Activated CD8-positive, alpha-beta T cell treated with anti-CD3 and anti-CD28 coated beads for 36 hours (primary cell): Measurements from ENCODE around the gene PNRC1. TPM values are rescaled to one million over a fixed set of nuclear protein-coding genes. Genes with fewer than 3 reads are reported as not detected.

Experiments
- ATAC-seq: fragments of 200-7000 bp; cut with Tn5 transposase; one replicate; pipeline ENCODE4 v1.10.0; 2021; ENCODE audit warnings: mild to moderate bottlenecking, moderate library complexity
- CTCF ChIA-PET: fragments of 350-600 bp; sonication (Branson Sonifier 250); formaldehyde crosslinking; loops from one replicate; lab custom pipeline; 2021; ENCODE audit warnings: antibody characterized with exemption; lab: Charles Lee
- POLR2A ChIA-PET: fragments of 350-600 bp; sonication (Branson Sonifier 250); formaldehyde crosslinking; loops from one replicate; lab custom pipeline; 2021; ENCODE audit warnings: antibody characterized with exemption; lab: Charles Lee
- DNase-seq: peaks from one replicate; pipeline ENCODE4 v3.0.0-alpha.2; 2020
- H3K27ac Mint-ChIP-seq: one replicate; pipeline ENCODE4 v1.8.0; 2021; ENCODE audit warnings: mild to moderate bottlenecking, mixed read lengths
- H3K27me3 Mint-ChIP-seq: one replicate; pipeline ENCODE4 v1.8.0; 2021; ENCODE audit warnings: mixed read lengths
- H3K36me3 Mint-ChIP-seq: one replicate; pipeline ENCODE4 v1.8.0; 2021; ENCODE audit warnings: low read depth, mixed read lengths
- H3K4me1 Mint-ChIP-seq: one replicate; pipeline ENCODE4 v1.8.0; 2021; ENCODE audit warnings: low read depth, mixed read lengths
- H3K4me3 Mint-ChIP-seq: one replicate; pipeline ENCODE4 v1.8.0; 2021; ENCODE audit warnings: mild to moderate bottlenecking, moderate library complexity, mixed read lengths
- H3K9me3 Mint-ChIP-seq: one replicate; pipeline ENCODE4 v1.8.0; 2021; ENCODE audit warnings: mixed read lengths
- CTCF ChIP-seq: fragments of 200-600 bp; IDR thresholded peaks from one replicate; pipeline ENCODE4 v1.8.0; 2022; ENCODE audit warnings: antibody characterized with exemption, mild to moderate bottlenecking
- intact Hi-C: fragments of 100-400 bp; cut with micrococcal nuclease; formaldehyde crosslinking; loops from one replicate; pipeline ENCODE4 v1.10.0; 2022
- total RNA-seq, 2 experiments: library from RNA; stranded (reverse); gene quantifications; one replicate each; pipeline ENCODE4 v1.2.3, GENCODE V29; 2021

The PNRC1 gene
- total RNA-seq, 2 experiments from 2014 or later, result 157 to 162 TPM

GRCh38 chr6:89067796-89068195 is 12.8 kb upstream of the PNRC1 start:
- H3K27ac Mint-ChIP-seq, result no peak overlapping the region
- POLR2A ChIA-PET, result interaction anchor here (0.9 to 2.0 kb wide), 2 partner anchors 12 to 168 kb away, joined by 3 to 9 read pairs; partner anchors contain the start of gene PNRC1

GRCh38 chr6:89068695-89069094 is 11.9 kb upstream of the PNRC1 start:
- TF ChIP-seq CTCF, result no peak
- H3K4me3 Mint-ChIP-seq, result no peak overlapping the region
- no peak for DNase-seq
- H3K27me3 Mint-ChIP-seq, result peaks cover 2% of the 10 kb centered on the region
- H3K4me1 Mint-ChIP-seq, result peaks cover 3% of the 10 kb centered on the region
- intact Hi-C loops, result no loop called here
- no peaks in the 10 kb centered on the region for H3K36me3 Mint-ChIP-seq
- H3K27ac Mint-ChIP-seq, result no peak overlapping the region
- ChIA-PET CTCF (interaction anchor here (0.8 to 1.8 kb wide), 2 partner anchors 10 to 87 kb away, joined by 3 to 6 read pairs; no protein-coding TSS in a partner anchor), POLR2A (no interaction called here)
- ATAC-seq, result no peak
- H3K9me3 Mint-ChIP-seq, result no peaks in the 10 kb centered on the region

More at GRCh38 chr6:89067796-89068195, 12.8 kb upstream of the PNRC1 start:
- Mint-ChIP-seq H3K4me3 (no peak overlapping the region), H3K4me1 (peaks cover 3% of the 10 kb centered on the region), H3K9me3 (no peaks in the 10 kb centered on the region), H3K36me3 (no peaks in the 10 kb centered on the region), H3K27me3 (peaks cover 2% of the 10 kb centered on the region)
- intact Hi-C loops, result no loop called here
- DNase-seq, result no peak
- peak; percentile 24 for ATAC-seq
- CTCF ChIA-PET, result interaction anchor here (2.3 kb wide), 1 partner anchor 11 kb away, joined by 11 read pairs; the partner anchor contains the start of gene PNRC1
- no peak for TF ChIP-seq CTCF

GRCh38 chr6:89069536-89070163 is 10.9 kb upstream of the PNRC1 start:
- H3K9me3 Mint-ChIP-seq, result no peaks in the 10 kb centered on the region
- H3K27ac Mint-ChIP-seq, result no peak overlapping the region
- H3K36me3 Mint-ChIP-seq, result no peaks in the 10 kb centered on the region
- H3K27me3 Mint-ChIP-seq, result peaks cover 2% of the 10 kb centered on the region
- CTCF ChIA-PET, result interaction anchor here (1.5 to 1.8 kb wide), 2 partner anchors 9 to 11 kb away, joined by 4 to 6 read pairs; partner anchors contain the start of gene PNRC1
- POLR2A ChIA-PET, result interaction anchor here (1.2 kb wide), 1 partner anchor 15 kb away, joined by 3 read pairs; no protein-coding TSS in a partner anchor
- H3K4me1 Mint-ChIP-seq, result peaks cover 3% of the 10 kb centered on the region
- intact Hi-C loops, result no loop called here
- H3K4me3 Mint-ChIP-seq, result no peak overlapping the region
- no peak for DNase-seq
- ATAC-seq, result no peak
- TF ChIP-seq CTCF, result no peak

- CTCF ChIA-PET, result interaction anchor here (1.3 to 4.1 kb wide), 2 partner anchors 17 to 88 kb away, joined by 3 to 16 read pairs; no protein-coding TSS in a partner anchor
- no peaks in the 10 kb centered on the region for H3K36me3 Mint-ChIP-seq
These were observed 9.5 kb upstream of the PNRC1 start for GRCh38 chr6:89071036-89071435.

More at GRCh38 chr6:89071036-89071435, 9.5 kb upstream of the PNRC1 start:
- DNase-seq, result no peak
- H3K4me3 Mint-ChIP-seq, result no peak overlapping the region
- H3K27me3 Mint-ChIP-seq, result peaks cover 2% of the 10 kb centered on the region
- no peaks in the 10 kb centered on the region for H3K9me3 Mint-ChIP-seq
- H3K27ac Mint-ChIP-seq, result no peak overlapping the region
- no peak for TF ChIP-seq CTCF
- POLR2A ChIA-PET, result interaction anchor here (2.6 kb wide), 1 partner anchor 10 kb away, joined by 8 read pairs; the partner anchor contains the start of gene PNRC1
- intact Hi-C loops, result no loop called here
- H3K4me1 Mint-ChIP-seq, result peaks cover 3% of the 10 kb centered on the region
- no peak for ATAC-seq
